ENCODE measurements around the gene MRPL52.
A peak's percentile ranks its signal among the peaks of the same experiment; 100 is the strongest.
"Not testable (repeated sequence)": the region's sequence is repeated elsewhere in the genome, so short reads cannot be mapped to it uniquely, and the experiment has no call there.

The MRPL52 gene

GRCh38 chr14:22839159-22839779, 9.6 kb downstream of the MRPL52 start:
- DNase-seq (ENCODE audit: low read depth), result no peak

DNA sequence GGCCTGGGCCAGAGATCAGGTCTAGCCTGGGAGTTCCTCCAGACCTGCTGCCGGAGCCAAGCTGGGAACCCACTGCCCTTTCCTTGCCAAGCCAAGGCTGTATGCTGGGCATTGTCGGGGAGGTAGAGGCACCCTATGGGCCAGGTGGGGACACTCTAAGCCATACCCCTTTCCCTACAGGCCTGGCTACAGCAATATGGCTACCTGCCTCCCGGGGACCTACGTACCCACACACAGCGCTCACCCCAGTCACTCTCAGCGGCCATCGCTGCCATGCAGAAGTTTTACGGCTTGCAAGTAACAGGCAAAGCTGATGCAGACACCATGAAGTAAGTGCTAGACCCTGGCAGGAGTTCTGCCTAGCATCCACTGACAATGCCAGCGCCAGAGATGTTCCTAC, 11.6 kb downstream of the MRPL52 start:
- no peak for DNase-seq (ENCODE audit: low read depth)

DNA sequence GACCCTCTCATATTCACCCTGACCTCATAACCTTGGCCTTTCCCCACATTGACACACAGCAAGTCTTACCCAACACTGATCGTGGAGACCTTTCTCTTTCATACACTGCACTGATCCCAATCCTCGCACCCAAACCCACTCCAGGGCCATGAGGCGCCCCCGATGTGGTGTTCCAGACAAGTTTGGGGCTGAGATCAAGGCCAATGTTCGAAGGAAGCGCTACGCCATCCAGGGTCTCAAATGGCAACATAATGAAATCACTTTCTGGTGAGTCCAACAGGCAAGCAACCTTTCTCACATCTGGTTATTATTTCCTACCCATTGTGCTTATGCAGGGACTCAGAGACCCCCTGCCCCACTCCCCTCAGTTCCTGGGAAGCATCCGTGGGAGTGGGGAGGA, 12.1 kb downstream of the MRPL52 start:
- no peak for DNase-seq (ENCODE audit: low read depth)

- no peak for DNase-seq (ENCODE audit: low read depth)
These were observed 12.8 kb downstream of the MRPL52 start for GRCh38 chr14:22842211-22843122.

GRCh38 chr14:22843123-22843925, 13.6 kb downstream of the MRPL52 start:
- DNase-seq (ENCODE audit: low read depth), result no peak

GRCh38 chr14:22844221-22845102, 14.8 kb downstream of the MRPL52 start:
- no peak for DNase-seq (ENCODE audit: low read depth)

- no peak for DNase-seq (ENCODE audit: low read depth)
These were observed 15.4 kb downstream of the MRPL52 start for GRCh38 chr14:22845103-22845394.

DNA sequence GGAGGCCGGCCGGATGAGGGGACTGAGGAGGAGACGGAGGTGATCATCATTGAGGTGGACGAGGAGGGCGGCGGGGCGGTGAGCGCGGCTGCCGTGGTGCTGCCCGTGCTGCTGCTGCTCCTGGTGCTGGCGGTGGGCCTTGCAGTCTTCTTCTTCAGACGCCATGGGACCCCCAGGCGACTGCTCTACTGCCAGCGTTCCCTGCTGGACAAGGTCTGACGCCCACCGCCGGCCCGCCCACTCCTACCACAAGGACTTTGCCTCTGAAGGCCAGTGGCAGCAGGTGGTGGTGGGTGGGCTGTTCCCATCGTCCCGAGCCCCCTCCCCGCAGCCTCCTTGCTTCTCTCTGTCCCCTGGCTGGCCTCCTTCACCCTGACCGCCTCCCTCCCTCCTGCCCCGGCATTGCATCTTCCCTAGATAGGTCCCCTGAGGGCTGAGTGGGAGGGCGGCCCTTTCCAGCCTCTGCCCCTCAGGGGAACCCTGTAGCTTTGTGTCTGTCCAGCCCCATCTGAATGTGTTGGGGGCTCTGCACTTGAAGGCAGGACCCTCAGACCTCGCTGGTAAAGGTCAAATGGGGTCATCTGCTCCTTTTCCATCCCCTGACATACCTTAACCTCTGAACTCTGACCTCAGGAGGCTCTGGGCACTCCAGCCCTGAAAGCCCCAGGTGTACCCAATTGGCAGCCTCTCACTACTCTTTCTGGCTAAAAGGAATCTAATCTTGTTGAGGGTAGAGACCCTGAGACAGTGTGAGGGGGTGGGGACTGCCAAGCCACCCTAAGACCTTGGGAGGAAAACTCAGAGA, 16.3 kb downstream of the MRPL52 start:
- no peak for DNase-seq (ENCODE audit: low read depth)

DNA sequence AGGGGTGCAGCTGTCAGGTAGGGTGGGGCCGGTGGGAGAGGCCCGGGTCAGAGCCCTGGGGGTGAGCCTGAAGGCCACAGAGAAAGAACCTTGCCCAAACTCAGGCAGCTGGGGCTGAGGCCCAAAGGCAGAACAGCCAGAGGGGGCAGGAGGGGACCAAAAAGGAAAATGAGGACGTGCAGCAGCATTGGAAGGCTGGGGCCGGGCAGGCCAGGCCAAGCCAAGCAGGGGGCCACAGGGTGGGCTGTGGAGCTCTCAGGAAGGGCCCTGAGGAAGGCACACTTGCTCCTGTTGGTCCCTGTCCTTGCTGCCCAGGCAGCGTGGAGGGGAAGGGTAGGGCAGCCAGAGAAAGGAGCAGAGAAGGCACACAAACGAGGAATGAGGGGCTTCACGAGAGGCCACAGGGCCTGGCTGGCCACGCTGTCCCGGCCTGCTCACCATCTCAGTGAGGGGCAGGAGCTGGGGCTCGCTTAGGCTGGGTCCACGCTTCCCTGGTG, 17.2 kb downstream of the MRPL52 start:
- DNase-seq (ENCODE audit: low read depth), result no peak

DNA sequence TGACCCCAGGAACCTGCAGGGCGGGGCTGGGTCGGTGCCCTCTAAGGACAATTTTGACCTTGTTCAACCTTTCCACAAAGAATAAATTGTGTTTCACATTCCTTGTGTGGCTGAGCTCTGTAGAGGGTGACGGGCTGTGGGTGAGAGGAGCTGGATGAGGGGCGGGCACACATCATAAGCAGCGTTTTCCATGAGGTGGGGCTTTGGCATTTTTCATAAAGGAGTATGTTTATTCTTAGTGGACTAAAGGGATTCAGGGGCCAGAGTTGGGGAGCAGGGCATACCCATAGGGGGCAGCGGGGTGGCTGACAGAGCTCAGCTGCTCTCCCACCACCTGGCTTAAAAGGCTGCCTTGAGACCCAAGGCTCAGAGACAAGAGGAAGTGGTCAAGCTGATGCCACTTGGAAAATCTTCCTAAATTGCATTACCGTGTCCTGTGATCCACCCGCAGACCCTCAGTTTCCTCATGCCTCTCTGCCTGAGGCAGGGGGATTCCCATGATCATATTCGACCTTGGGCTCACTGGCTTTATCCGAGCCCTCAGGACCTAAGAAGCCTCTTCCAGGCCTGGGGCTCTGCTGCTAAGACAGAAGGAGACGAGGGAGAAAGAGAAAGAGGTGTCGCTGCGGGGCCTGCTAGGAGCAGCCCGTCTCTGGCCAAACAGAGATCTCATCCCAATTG, 18.1 kb downstream of the MRPL52 start:
- DNase-seq (ENCODE audit: low read depth), result no peak

GRCh38 chr14:22848351-22849164, 18.9 kb downstream of the MRPL52 start:
- DNase-seq (ENCODE audit: low read depth), result no peak

DNA sequence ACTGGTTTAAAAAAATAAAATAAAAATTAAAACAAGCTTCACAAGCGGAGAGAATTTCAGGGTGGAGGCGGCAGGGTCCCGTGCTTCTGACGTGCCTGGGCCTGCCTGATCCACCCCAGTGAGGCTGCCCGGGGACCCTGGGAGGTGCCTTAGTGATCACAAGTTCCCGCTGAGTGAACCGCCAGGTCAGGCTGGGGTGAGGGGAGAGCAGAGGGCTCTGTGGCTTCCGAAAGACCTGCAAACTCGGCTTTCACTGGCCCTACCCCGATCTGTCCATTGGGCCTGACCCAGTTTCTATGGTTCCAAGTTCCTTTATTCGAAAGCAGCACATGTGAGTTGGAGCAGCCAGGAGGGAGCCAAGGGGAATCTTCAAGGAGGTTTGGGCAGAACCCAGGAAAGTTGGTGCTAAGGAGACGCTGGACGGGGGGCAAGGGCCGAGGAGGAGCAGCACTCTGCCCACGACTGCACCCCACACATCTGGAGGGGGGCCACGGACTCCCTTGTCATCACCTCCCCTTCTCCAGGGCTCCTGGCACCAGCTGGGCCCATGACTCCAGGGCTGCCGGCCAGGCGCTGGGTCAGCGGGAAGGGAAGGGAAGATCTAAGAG, 19.6 kb downstream of the MRPL52 start:
- no peak for DNase-seq (ENCODE audit: low read depth)

GRCh38 chr14:22850944-22851764, 21.5 kb downstream of the MRPL52 start:
- no peak for DNase-seq (ENCODE audit: low read depth)

DNA sequence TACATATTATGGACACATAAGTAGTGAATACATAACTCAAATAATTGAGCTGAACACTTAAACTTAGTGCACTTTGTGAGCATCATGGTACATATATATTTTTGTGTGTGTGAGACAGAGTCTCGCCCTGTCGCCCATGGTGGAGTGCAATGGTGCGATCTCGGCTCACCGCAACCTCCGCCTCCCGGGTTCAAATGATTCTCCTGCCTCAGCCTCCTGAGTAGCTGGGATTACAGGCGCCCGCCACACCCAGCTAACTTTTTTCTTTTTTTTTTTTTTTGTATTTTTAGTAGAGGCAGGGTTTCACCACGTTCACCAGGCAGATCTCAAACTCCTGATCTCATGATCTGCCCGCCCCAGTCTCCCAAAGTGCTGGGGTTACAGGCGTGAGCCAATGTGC, 22.5 kb downstream of the MRPL52 start:
- not testable (repeated sequence) for DNase-seq (ENCODE audit: low read depth)

DNA sequence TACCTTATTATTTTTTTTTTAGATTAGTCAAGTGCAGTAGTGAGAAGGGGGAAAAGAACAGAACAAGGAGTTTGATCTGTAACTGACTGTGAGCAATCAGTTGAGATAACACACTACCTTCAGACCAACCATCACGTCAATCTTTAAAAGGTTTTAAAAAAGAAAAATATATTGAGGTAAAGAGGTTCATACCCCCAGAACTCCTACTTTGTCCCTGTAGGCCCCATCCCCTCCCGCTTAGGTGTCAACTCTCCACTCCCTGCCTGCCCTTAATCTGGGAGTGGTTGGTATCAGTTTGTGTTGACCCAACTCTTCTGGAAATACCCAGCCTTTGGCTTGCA, 22.9 kb downstream of the MRPL52 start:
- no peak for DNase-seq (ENCODE audit: low read depth)

DNA sequence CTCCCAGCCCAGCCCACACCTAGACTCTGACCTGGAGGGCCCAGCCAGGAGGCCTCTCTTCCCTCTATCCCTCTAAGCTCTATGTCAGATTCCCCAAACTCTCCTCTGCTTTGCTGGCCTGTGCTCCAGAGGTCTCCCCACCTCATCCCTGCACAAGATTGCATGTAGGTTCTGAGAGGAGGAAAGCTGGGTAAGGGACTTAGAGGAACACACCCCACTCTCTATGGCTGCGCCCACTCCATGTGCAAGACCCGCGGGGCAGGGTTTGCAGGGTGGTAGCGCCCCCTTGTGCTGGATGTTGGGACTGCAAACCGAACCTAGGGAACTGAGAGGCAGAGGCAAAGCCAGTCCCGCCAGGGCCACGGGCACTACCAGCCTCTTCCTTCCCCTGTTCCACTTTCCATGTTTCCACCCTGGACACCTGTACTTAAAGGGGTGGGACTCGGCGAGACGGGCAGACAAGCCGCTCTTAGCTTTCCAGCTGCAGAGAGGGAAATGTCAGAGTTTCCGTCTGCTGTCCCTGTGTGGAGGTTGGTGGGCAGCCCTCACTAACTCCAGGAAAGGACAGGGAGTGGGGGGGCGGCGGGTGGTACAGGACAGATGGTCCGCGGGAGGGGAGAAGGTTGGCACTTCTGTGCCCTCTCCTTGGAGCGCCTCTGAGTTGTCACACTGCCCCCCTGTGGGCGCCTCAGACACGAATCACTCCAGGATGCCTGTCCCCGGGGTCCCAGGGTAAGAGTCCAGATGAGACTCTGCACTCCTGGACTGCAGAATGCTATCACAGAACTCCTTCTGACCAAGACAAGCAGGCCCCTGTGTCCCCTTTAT, 23.5 kb downstream of the MRPL52 start:
- peak; percentile 77 for DNase-seq (ENCODE audit: low read depth)

DNA sequence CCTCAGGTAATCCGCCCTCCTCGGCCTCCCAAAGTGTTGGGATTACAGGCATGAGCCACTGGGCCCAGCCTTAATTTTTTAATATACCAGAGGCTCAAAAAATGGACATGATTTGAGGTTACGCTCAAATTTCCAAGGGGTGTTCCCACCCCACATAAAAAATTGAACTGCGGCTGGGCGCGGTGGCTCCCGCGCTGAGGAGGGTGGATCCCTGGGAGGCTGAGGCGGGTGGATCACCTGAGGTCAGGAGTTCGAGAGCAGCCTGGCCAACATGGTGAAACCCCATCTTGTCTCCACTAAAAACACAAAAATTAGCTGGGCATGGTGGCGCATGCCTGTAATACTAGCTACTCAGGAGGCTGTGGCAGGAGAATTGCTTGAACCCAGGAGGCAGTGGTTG, 24.6 kb downstream of the MRPL52 start:
- not testable (repeated sequence) for DNase-seq (ENCODE audit: low read depth)
